CD4-positive, alpha-beta T cell treated with Interleukin-6 for 4 hours (primary cell): ENCODE results near the gene TSPEAR.

Experiments used
- DNase-seq: peaks from one replicate; pipeline ENCODE4 v3.0.0-alpha.2; 2020; ENCODE audit warnings: mixed read lengths

TSPEAR gene

DNA sequence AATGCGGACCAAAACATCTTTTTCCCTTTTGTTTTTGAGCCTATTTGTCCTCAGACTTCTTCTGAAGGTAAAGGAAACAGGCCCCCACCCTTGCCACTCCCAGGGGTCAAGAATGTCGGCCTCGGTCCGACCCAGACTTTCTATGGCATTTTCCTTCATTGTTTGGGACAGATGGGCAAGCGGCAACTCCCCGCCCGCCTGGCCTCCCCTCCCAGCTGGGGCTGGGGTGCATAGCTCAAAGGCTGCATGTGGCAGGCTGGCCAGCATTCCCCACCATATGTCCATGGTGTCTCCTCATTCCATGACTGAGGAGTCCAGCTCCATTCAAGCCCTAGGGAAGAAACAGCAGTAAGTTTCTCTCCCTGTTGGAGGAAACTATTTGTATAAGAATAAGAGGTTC, 29.4 kb upstream of the TSPEAR start:
- no peak for DNase-seq

DNA sequence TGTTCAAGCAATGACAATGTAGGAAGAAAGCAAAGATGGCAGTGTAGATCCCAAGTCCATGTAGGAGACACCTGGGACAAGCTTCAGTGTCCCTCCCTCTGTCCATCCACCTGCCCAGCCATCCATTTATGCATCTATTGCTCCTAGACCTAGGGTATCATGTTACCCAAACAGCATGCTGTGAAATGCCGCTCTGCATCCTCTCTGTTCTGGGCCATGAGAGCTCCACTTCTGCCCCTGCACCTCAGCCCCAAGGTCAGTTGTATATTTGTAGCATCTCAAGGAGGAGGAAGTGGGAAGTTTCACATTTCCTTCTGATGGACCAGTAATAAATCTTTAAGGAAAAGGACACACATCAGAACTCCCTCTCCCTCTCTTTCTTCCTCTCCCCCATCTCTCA, 27.9 kb upstream of the TSPEAR start:
- no peak for DNase-seq

- DNase-seq, result no peak
These were observed 27.2 kb upstream of the TSPEAR start for GRCh38 chr21:44738621-44739020.

DNA sequence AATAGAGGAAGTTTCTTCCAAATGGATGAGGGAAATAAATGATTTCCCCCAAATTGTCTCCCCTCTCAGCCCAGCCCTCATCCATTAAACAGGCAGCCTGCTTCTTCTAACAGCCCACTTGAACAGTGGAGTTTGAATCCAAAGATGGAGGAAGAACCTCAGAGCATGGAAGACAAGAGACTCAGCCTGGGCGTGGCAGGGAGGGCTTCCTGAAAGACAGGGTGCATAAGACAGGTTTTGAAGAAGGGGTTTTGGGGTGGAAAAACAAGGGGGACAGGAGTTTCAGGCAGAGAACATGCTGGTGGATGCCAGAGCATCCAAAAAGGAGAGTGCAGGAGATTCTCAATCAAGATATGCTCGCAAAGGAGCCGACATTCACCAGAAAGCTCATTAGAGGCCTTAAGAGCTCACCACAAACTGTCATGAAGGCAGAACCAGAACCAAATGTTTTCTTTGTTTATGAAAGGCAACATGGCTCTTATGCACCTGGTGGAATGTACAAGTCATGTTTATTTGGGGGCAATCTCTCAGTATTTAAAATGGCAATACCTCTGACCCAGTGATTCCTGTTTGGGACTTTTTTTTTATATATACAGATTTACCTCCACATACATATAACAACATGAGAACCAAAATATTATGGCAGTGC, 26.5 kb upstream of the TSPEAR start:
- no peak for DNase-seq

- DNase-seq, result no peak
These were observed 25.1 kb upstream of the TSPEAR start for GRCh38 chr21:44736291-44737004.

- DNase-seq, result no peak
These were observed 24.4 kb upstream of the TSPEAR start for GRCh38 chr21:44735821-44736220.

GRCh38 chr21:44734841-44735240, 23.5 kb upstream of the TSPEAR start:
- no peak for DNase-seq

GRCh38 chr21:44734026-44734745, 22.8 kb upstream of the TSPEAR start:
- no peak for DNase-seq

DNA sequence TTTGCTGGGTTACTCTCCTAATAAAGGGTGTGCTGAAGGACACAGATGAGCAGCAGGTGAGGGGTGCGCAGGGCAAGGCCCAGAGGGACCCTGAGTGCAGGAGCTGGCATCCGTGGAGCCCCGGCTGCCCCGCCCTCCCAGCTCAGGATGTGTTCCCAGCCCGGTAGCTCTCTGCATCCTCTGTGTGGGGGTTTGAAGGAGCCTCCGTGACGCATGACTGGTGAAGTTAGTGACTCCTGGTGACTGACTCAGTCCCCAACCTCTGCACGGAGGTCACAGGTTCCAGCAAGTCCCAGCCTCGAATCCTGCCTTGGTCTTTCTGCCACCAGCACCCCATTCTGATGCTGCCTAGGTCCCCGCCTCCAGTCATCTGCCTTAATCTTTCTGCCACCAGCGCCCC, 21.6 kb upstream of the TSPEAR start:
- DNase-seq, result no peak

- DNase-seq, result no peak
These were observed 20.9 kb upstream of the TSPEAR start for GRCh38 chr21:44732263-44732662.

- no peak for DNase-seq
These were observed 19.7 kb upstream of the TSPEAR start for GRCh38 chr21:44730951-44731579.

DNA sequence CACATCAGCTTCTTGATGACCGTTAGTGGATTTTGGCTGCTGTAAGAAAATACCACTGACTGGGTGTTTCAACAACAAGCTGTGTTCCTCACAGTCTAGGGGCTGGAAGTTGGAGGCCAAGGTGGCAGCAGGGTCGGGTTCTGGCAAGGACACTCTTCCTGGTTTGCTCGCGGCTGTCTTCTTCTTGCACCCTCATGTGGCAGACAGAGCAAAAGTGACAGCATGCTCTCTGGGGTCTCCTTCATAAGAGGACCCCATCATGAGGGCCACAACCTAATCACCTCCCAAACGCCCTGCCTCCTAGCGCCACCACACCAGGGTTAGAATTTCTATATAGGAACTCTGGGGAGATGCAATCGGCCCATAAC, 18.6 kb upstream of the TSPEAR start:
- DNase-seq, result no peak

GRCh38 chr21:44729336-44730027, 18.1 kb upstream of the TSPEAR start:
- DNase-seq, result no peak

DNA sequence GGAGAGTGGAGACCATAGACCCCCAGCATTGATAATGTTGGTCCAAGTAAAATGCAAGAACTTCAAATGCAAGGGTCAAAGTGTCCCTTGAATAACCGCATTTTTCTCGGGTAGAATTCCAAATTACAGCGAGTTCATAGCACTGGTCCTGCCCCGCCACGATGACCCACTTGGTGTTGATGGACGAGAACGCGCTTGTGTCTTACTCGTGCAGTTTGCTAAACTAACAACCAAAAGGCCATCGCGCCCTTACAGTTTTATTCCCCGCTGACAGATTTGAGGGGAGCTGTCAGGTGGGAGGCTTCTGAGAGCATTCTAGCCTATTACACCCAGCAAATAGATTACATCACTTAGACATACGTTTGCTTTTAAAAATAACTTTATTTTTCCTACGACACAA, 17.3 kb upstream of the TSPEAR start:
- DNase-seq, result no peak

DNA sequence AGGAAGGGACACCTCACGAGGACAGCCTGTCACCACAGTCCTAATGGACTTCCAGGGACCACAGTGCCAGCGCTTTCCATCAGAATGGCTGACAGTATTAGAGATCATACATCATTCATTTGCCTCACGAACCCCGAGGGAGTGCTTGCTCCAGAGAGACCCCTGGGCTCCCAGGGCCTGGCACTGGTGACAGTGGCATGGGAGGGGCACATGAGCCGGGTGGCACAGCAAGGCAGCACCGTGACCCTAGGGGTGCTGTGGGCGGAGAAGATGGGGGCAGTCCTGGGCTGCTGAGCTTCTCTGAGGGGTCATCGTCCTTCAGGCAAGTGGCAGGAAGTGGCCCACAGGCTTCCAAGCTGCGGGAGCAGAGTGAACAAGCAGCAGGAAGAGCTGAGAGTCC, 16.4 kb upstream of the TSPEAR start:
- DNase-seq, result no peak

GRCh38 chr21:44727321-44727720, 15.9 kb upstream of the TSPEAR start:
- no peak for DNase-seq

GRCh38 chr21:44726826-44727225, 15.5 kb upstream of the TSPEAR start:
- no peak for DNase-seq

DNA sequence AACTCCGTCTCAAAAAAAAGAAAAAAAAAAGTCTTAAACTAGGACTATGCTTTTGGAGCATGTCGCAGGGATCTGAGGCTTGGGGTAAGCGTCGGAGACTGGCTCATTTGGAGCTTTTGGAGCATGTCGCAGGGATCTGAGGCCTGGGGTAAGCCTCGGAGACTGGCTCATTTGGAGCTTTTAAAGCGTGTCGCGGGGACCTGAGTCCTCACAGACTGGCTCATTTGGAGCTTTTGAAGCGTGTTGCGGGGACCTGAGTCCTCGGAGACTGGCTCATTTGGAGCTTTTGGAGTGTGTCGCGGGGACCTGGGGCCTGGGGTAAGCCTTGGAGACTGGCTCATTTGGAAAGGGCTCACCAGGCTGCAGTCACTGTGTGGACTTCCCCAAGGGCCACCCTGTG, 13.6 kb upstream of the TSPEAR start:
- no peak for DNase-seq

- DNase-seq, result no peak
These were observed 12.8 kb upstream of the TSPEAR start for GRCh38 chr21:44724196-44724595.

DNA sequence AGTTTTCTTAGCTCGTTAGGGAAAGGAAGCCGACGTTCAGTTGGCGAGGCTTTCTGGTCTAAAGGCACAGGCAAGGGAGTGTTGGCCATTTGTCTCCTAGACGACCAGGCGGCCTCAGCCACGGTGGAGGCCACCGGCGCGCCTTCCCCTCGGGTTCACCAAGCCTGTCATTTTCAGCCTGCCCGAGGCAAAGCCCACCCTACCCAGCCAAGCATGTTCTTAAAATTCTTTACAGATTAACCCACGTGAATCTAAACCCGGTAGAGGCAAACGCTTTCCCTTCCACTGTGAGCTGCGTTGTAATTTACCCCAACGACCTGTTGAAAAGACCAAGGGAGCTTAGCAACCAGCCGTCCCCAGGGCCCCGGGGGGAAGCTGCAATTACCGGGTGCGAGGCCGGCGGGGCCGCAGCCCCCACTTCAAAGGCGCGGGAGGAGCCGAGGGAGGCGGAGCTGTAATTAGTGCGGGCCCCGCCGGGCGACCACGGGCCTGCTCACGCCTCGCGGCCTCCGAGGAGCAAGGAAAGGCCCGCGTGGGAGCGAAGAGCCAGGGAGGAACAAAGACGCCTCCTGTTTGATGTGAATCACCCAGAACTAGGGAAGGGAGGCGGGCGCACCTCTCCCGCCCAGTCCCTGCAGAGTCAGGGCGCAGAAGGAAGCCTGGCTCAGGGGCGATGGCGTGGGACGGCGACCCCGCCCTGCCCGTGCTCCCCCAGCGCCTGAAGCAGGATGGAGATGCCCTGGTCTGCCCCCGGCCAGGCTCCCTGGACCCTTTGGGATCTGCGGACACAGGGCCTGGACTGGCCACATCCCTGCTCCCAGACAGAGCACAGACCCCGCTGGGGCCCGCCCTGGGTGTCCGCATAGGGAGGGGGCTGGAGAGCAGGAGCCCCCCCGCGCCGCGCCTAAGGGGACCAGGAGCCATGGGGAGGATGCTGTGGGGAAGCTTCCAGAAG, 12.1 kb upstream of the TSPEAR start:
- peak; percentile 31 for DNase-seq

DNA sequence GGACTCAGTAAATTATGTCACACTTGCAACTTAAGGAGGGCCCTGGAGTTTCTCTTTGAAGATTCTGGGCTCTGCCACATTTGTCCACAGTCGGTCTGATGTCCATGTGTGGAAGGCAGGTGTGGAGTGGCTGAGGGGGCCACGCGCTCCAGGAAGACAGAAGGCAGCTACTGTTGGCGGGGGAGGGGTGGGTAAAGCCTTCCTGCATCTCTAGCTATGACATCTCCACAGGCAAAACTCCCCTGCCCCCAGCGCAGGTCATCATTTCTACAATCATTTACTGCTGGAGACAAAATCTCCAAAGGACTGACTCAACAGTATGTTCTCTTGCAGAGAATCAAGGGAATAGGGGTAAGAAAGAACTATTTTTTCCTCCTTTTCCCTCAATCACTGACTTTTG, 11.4 kb upstream of the TSPEAR start:
- no peak for DNase-seq

DNA sequence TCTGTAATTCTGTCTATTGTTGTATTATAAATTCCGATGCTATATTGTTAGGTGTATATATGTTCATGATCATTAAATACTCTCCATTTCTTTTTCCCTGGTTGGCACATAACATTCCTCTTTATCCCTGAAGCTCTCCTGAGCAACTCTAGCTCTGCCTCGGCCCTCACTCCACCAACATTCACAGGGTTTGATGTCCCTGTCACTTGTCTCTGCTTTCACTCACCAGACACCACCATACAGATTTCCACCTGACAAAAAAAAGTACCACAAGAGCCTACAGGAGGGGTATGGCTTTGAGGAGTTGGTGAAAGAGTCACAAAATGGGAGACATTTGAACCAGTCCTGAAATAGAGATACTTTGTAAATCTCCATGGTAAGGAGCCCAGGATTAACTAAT, 8.8 kb upstream of the TSPEAR start:
- no peak for DNase-seq
